PC-3 (cell line): ENCODE results near the gene MRFAP1L1.

Experiments used
- CTCF ChIP-seq: fragments of 300-600 bp; sonication (generic); conservative IDR thresholded peaks from 2 replicates; pipeline ENCODE4 v1.5.1; 2017; ENCODE audit warnings: antibody characterized with exemption, low read depth, mild to moderate bottlenecking, low read length
- EZH2 ChIP-seq: fragments of 300-600 bp; sonication (generic); IDR thresholded peaks from one replicate; pipeline ENCODE4 v1.6.1; 2017; ENCODE audit warnings: antibody characterized with exemption, mild to moderate bottlenecking, low read length; ENCODE audit not compliant: unreplicated experiment
- EZH2phosphoT487 ChIP-seq: fragments of 300-600 bp; sonication (generic); IDR thresholded peaks from 2 replicates; pipeline ENCODE4 v1.6.1; 2018; ENCODE audit warnings: mild to moderate bottlenecking, antibody characterized with exemption, low read length, borderline replicate concordance

- no peak for TF ChIP-seq CTCF
- TF ChIP-seq EZH2 = no peak
- TF ChIP-seq EZH2phosphoT487 = no peak
Observed at GRCh38 chr4:6658597-6659075, 51.0 kb downstream of the MRFAP1L1 start.
